CD4-positive, alpha-beta memory T cell (primary cell): Measurements from ENCODE around the gene GPR39. TPM values are rescaled to one million over a fixed set of nuclear protein-coding genes. Genes with fewer than 3 reads are reported as not detected.

Experiments used
- CTCF ChIA-PET: fragments of 350-600 bp; sonication (Branson Sonifier 250); formaldehyde crosslinking; loops from one replicate; lab custom pipeline; 2021; ENCODE audit warnings: inconsistent platforms; ENCODE audit not compliant: partially characterized antibody; lab: Charles Lee
- POLR2A ChIA-PET: fragments of 350-600 bp; sonication (Branson Sonifier 250); formaldehyde crosslinking; loops from one replicate; lab custom pipeline; 2021; ENCODE audit not compliant: partially characterized antibody; lab: Charles Lee
- DNase-seq, 5 donors: peaks; one replicate each; pipeline versions ENCODE4 v3.0.0 to v3.0.0-alpha.2; 2020 to 2022; ENCODE audit warnings: mixed read lengths in 1 of 5
- H3K27ac ChIP-seq: one replicate; pipeline ENCODE4 v1.7.0; 2013; ENCODE audit warnings: low read depth, low read length
- H3K27me3 ChIP-seq: 2 replicates; pipeline ENCODE4 v1.7.0; 2013; ENCODE audit warnings: mild to moderate bottlenecking, low read length, moderate library complexity; ENCODE audit not compliant: insufficient read depth
- H3K36me3 ChIP-seq: 2 replicates; pipeline ENCODE4 v1.7.0; 2013; ENCODE audit warnings: mild to moderate bottlenecking, low read length, moderate library complexity; ENCODE audit not compliant: insufficient read depth
- H3K4me1 ChIP-seq: 2 replicates; pipeline ENCODE4 v1.7.0; 2013; ENCODE audit warnings: mild to moderate bottlenecking, low read length, moderate library complexity; ENCODE audit not compliant: insufficient read depth
- H3K4me3 ChIP-seq, 2 donors: one replicate each; pipeline ENCODE4 v1.7.0; 2013; ENCODE audit warnings: low read length in 2 of 2, mild to moderate bottlenecking in 1 of 2
- H3K9me3 ChIP-seq, 2 donors: one replicate each; pipeline ENCODE4 v1.7.0; 2013; ENCODE audit warnings: low read length in 2 of 2, control low read depth in 1 of 2; ENCODE audit not compliant: control insufficient read depth in 1 of 2
- H3K27ac Mint-ChIP-seq, 7 donors: one replicate each; pipeline ENCODE4 v1.8.0; 2020 to 2021; ENCODE audit warnings: mixed read lengths in 7 of 7, mild to moderate bottlenecking in 6 of 7, inconsistent platforms in 3 of 7, moderate library complexity in 3 of 7
- H3K27me3 Mint-ChIP-seq, 2 donors: one replicate each; pipeline ENCODE4 v1.8.0; 2020 to 2021; ENCODE audit warnings: mixed read lengths in 2 of 2
- H3K36me3 Mint-ChIP-seq, 2 donors: one replicate each; pipeline ENCODE4 v1.8.0; 2020 to 2021; ENCODE audit warnings: mixed read lengths in 2 of 2, inconsistent platforms in 1 of 2, mild to moderate bottlenecking in 1 of 2
- H3K4me1 Mint-ChIP-seq, 4 donors: one replicate each; pipeline ENCODE4 v1.8.0; 2020 to 2021; ENCODE audit warnings: mixed read lengths in 4 of 4, mild to moderate bottlenecking in 1 of 4
- H3K4me3 Mint-ChIP-seq, 8 donors: one replicate each; pipeline ENCODE4 v1.8.0; 2020 to 2021; ENCODE audit warnings: mixed read lengths in 8 of 8, mild to moderate bottlenecking in 7 of 8, moderate library complexity in 6 of 8, inconsistent platforms in 3 of 8
- H3K9me3 Mint-ChIP-seq, 8 donors: one replicate each; pipeline ENCODE4 v1.8.0; 2020 to 2021; ENCODE audit warnings: mixed read lengths in 8 of 8, mild to moderate bottlenecking in 5 of 8, inconsistent platforms in 3 of 8, moderate library complexity in 1 of 8
- intact Hi-C: fragments of 100-400 bp; cut with micrococcal nuclease; formaldehyde crosslinking; loops from one replicate; pipeline ENCODE4 v1.15.1; 2023
- polyA plus RNA-seq, 2 donors: library from polyadenylated mRNA; unstranded; fragments of 300-500 nt; fragmentation: Illumina TruSeq; gene quantifications; one replicate each; pipeline ENCODE4 v1.2.3, GENCODE V29; 2021
- total RNA-seq, 2 experiments: library from RNA; stranded (reverse); gene quantifications; one replicate each; pipeline ENCODE4 v1.2.3, GENCODE V29; 2021

GPR39 gene
- total and polyA plus RNA-seq, 4 experiments from 2014 or later, result not detected

GRCh38 chr2:132477962-132478361, 61.4 kb downstream of the GPR39 start:
- H3K4me3 Mint-ChIP-seq, result no peak overlapping the region
- Histone ChIP-seq H3K27ac (no peak overlapping the region), H3K9me3 (no peaks in the 10 kb centered on the region), H3K4me1 (no peaks in the 10 kb centered on the region), H3K36me3 (no peaks in the 10 kb centered on the region), H3K27me3 (no peaks in the 10 kb centered on the region), H3K4me3 (no peak overlapping the region)
- no peaks in the 10 kb centered on the region for H3K36me3 Mint-ChIP-seq
- no peaks in the 10 kb centered on the region for H3K4me1 Mint-ChIP-seq
- no peak overlapping the region for H3K27ac Mint-ChIP-seq
- intact Hi-C loops, result no loop called here
- ChIA-PET CTCF (no interaction called here), POLR2A (no interaction called here)
- DNase-seq, result no peak
- no peaks in the 10 kb centered on the region for H3K27me3 Mint-ChIP-seq
- peaks cover 0 to 5% (median 2%) of the 10 kb centered on the region in 8 donors for H3K9me3 Mint-ChIP-seq

- Mint-ChIP-seq H3K4me1 (no peaks in the 10 kb centered on the region), H3K36me3 (no peaks in the 10 kb centered on the region), H3K27ac (no peak overlapping the region), H3K4me3 (no peak overlapping the region), H3K9me3 (peaks cover 0 to 3% (median 0%) of the 10 kb centered on the region in 8 donors), H3K27me3 (no peaks in the 10 kb centered on the region)
- H3K27me3 ChIP-seq, result no peaks in the 10 kb centered on the region
- intact Hi-C loops, result no loop called here
- H3K4me3 ChIP-seq, result no peak overlapping the region
- ChIA-PET CTCF (no interaction called here), POLR2A (no interaction called here)
- H3K27ac ChIP-seq, result no peak overlapping the region
- H3K36me3 ChIP-seq, result no peaks in the 10 kb centered on the region
- H3K4me1 ChIP-seq, result no peaks in the 10 kb centered on the region
- no peaks in the 10 kb centered on the region for H3K9me3 ChIP-seq
- no peak for DNase-seq
Observed at GRCh38 chr2:132478461-132479105, 62.0 kb downstream of the GPR39 start.

GRCh38 chr2:132479155-132479554, 62.5 kb downstream of the GPR39 start:
- no peak for DNase-seq
- H3K4me1 ChIP-seq, result no peaks in the 10 kb centered on the region
- H3K4me1 Mint-ChIP-seq, result no peaks in the 10 kb centered on the region
- H3K27me3 ChIP-seq, result no peaks in the 10 kb centered on the region
- no peaks in the 10 kb centered on the region for H3K36me3 Mint-ChIP-seq
- H3K27ac ChIP-seq, result no peak overlapping the region
- peaks cover 0 to 2% (median 0%) of the 10 kb centered on the region in 8 donors for H3K9me3 Mint-ChIP-seq
- no peaks in the 10 kb centered on the region for H3K27me3 Mint-ChIP-seq
- H3K4me3 Mint-ChIP-seq, result no peak overlapping the region
- intact Hi-C loops, result no loop called here
- ChIA-PET POLR2A (no interaction called here), CTCF (no interaction called here)
- no peak overlapping the region for H3K4me3 ChIP-seq
- no peak overlapping the region for H3K27ac Mint-ChIP-seq
- H3K9me3 ChIP-seq, result no peaks in the 10 kb centered on the region
- no peaks in the 10 kb centered on the region for H3K36me3 ChIP-seq

- Mint-ChIP-seq H3K27me3 (no peaks in the 10 kb centered on the region), H3K9me3 (peaks cover 0 to 3% (median 0%) of the 10 kb centered on the region in 8 donors), H3K36me3 (no peaks in the 10 kb centered on the region), H3K4me1 (no peaks in the 10 kb centered on the region), H3K27ac (no peak overlapping the region), H3K4me3 (no peak overlapping the region)
- H3K36me3 ChIP-seq, result no peaks in the 10 kb centered on the region
- ChIA-PET CTCF (interaction anchor here (1.0 kb wide), 1 partner anchor 17 kb away, joined by 3 read pairs; no protein-coding TSS in a partner anchor), POLR2A (no interaction called here)
- H3K4me1 ChIP-seq, result no peaks in the 10 kb centered on the region
- no peak overlapping the region for H3K4me3 ChIP-seq
- H3K27me3 ChIP-seq, result no peaks in the 10 kb centered on the region
- no peak overlapping the region for H3K27ac ChIP-seq
- intact Hi-C loops, result no loop called here
- H3K9me3 ChIP-seq, result no peaks in the 10 kb centered on the region
- no peak for DNase-seq
Observed at GRCh38 chr2:132482821-132483220, 66.2 kb downstream of the GPR39 start.

GRCh38 chr2:132484144-132484543, 67.5 kb downstream of the GPR39 start:
- H3K36me3 Mint-ChIP-seq, result no peaks in the 10 kb centered on the region
- POLR2A ChIA-PET, result no interaction called here
- Histone ChIP-seq H3K4me1 (no peaks in the 10 kb centered on the region), H3K27ac (no peak overlapping the region), H3K9me3 (no peaks in the 10 kb centered on the region), H3K36me3 (no peaks in the 10 kb centered on the region), H3K27me3 (no peaks in the 10 kb centered on the region), H3K4me3 (no peak overlapping the region)
- intact Hi-C loops, result no loop called here
- H3K27me3 Mint-ChIP-seq, result no peaks in the 10 kb centered on the region
- CTCF ChIA-PET, result no interaction called here
- no peak overlapping the region for H3K4me3 Mint-ChIP-seq
- peaks cover 0 to 6% (median 0%) of the 10 kb centered on the region in 8 donors for H3K9me3 Mint-ChIP-seq
- no peak overlapping the region for H3K27ac Mint-ChIP-seq
- no peak for DNase-seq
- H3K4me1 Mint-ChIP-seq, result no peaks in the 10 kb centered on the region

GRCh38 chr2:132488491-132488890, 71.9 kb downstream of the GPR39 start:
- intact Hi-C loops, result no loop called here
- H3K36me3 Mint-ChIP-seq, result no peaks in the 10 kb centered on the region
- ChIA-PET POLR2A (no interaction called here), CTCF (no interaction called here)
- DNase-seq, result no peak
- Histone ChIP-seq H3K36me3 (no peaks in the 10 kb centered on the region), H3K9me3 (no peaks in the 10 kb centered on the region), H3K27me3 (no peaks in the 10 kb centered on the region), H3K4me3 (no peak overlapping the region), H3K27ac (no peak overlapping the region), H3K4me1 (no peaks in the 10 kb centered on the region)
- H3K4me1 Mint-ChIP-seq, result no peaks in the 10 kb centered on the region
- H3K27ac Mint-ChIP-seq, result no peak overlapping the region
- peaks cover 0 to 14% (median 2%) of the 10 kb centered on the region in 8 donors for H3K9me3 Mint-ChIP-seq
- H3K27me3 Mint-ChIP-seq, result no peaks in the 10 kb centered on the region
- no peak overlapping the region for H3K4me3 Mint-ChIP-seq

GRCh38 chr2:132489150-132489549, 72.5 kb downstream of the GPR39 start:
- peaks cover 0 to 14% (median 2%) of the 10 kb centered on the region in 8 donors for H3K9me3 Mint-ChIP-seq
- Histone ChIP-seq H3K4me1 (no peaks in the 10 kb centered on the region), H3K27ac (no peak overlapping the region), H3K36me3 (no peaks in the 10 kb centered on the region), H3K27me3 (no peaks in the 10 kb centered on the region), H3K9me3 (no peaks in the 10 kb centered on the region), H3K4me3 (no peak overlapping the region)
- no peak for DNase-seq
- POLR2A ChIA-PET, result no interaction called here
- no peaks in the 10 kb centered on the region for H3K4me1 Mint-ChIP-seq
- CTCF ChIA-PET, result no interaction called here
- H3K27ac Mint-ChIP-seq, result no peak overlapping the region
- no peak overlapping the region for H3K4me3 Mint-ChIP-seq
- no peaks in the 10 kb centered on the region for H3K36me3 Mint-ChIP-seq
- no peaks in the 10 kb centered on the region for H3K27me3 Mint-ChIP-seq
- intact Hi-C loops, result no loop called here
